ENCODE measurements around the gene DCST2. TPM values are rescaled to one million over a fixed set of nuclear protein-coding genes. Genes with fewer than 3 reads are reported as not detected.

Gene DCST2
- polyA plus RNA-seq, 1 donor from 2014 or later = 1.8 TPM

DNA sequence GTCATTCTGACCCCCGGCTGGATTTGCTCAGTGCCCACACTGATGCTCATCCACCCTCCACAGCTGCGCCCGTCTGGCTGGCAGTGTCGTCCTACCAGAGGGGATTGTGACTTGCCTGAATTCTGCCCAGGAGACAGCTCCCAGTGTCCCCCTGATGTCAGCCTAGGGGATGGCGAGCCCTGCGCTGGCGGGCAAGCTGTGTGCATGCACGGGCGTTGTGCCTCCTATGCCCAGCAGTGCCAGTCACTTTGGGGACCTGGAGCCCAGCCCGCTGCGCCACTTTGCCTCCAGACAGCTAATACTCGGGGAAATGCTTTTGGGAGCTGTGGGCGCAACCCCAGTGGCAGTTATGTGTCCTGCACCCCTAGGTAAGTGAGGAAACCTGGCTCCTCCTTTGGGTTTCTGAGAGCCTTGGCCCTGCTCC is 24.2 kb upstream of the DCST2 start:
- H4K20me1 ChIP-seq (ENCODE audit: insufficient read depth) = no peaks in the 10 kb centered on the region

DNA sequence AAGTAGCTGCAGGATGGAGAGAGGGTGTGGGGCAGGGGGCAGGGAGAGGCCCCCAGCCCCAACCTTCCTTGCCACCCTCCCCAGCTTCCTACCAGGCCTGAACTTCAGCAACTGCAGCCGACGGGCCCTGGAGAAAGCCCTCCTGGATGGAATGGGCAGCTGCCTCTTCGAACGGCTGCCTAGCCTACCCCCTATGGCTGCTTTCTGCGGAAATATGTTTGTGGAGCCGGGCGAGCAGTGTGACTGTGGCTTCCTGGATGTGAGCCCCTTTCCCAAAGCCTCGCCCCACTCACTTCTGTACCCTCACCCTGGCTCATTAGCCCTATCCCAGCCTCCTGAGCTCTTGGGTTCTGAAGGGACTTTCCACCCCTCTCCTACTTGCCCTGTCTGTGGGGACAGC is 23.5 kb upstream of the DCST2 start:
- Histone ChIP-seq H3F3A (ENCODE audit: insufficient read depth, low read length, poor library complexity, severe bottlenecking) (no peaks in the 10 kb centered on the region), H4K20me1 (ENCODE audit: insufficient read depth) (no peaks in the 10 kb centered on the region), H2AFZ (ENCODE audit: low read depth, low read length) (no peak overlapping the region), H3K27me3 (ENCODE audit: insufficient read depth, low read depth, low read length) (no peaks in the 10 kb centered on the region), H3K9ac (ENCODE audit: low read length) (no peak overlapping the region), H3K36me3 (ENCODE audit: insufficient read depth, low read length) (no peaks in the 10 kb centered on the region), H3K4me3 (ENCODE audit: low read length) (no peak overlapping the region), H3K4me2 (ENCODE audit: low read length) (no peak overlapping the region), H3K27ac (ENCODE audit: low read length) (no peak overlapping the region), H3K9me3 (ENCODE audit: low read length) (no peaks in the 10 kb centered on the region), H3K79me2 (replicated peaks; ENCODE audit: insufficient read depth, low read length) (no peaks in the 10 kb centered on the region), H3K9me2 (ENCODE audit: insufficient read depth, low read length) (no peaks in the 10 kb centered on the region)
- no peak for TF ChIP-seq EP300 (conservative IDR thresholded peaks at IDR 0.05; ENCODE audit: poor library complexity, severe bottlenecking)
- TF ChIP-seq MXI1 (conservative IDR thresholded peaks at IDR 0.05; ENCODE audit: poor library complexity, severe bottlenecking) = no peak
- TF ChIP-seq, protein P1, sequence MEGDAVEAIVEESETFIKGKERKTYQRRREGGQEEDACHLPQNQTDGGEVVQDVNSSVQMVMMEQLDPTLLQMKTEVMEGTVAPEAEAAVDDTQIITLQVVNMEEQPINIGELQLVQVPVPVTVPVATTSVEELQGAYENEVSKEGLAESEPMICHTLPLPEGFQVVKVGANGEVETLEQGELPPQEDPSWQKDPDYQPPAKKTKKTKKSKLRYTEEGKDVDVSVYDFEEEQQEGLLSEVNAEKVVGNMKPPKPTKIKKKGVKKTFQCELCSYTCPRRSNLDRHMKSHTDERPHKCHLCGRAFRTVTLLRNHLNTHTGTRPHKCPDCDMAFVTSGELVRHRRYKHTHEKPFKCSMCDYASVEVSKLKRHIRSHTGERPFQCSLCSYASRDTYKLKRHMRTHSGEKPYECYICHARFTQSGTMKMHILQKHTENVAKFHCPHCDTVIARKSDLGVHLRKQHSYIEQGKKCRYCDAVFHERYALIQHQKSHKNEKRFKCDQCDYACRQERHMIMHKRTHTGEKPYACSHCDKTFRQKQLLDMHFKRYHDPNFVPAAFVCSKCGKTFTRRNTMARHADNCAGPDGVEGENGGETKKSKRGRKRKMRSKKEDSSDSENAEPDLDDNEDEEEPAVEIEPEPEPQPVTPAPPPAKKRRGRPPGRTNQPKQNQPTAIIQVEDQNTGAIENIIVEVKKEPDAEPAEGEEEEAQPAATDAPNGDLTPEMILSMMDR (IDR thresholded peaks at IDR 0.05; ENCODE audit: poor library complexity, severe bottlenecking) = no peak
- no peak for TF ChIP-seq EZH2 (IDR thresholded peaks at IDR 0.05; ENCODE audit: borderline replicate concordance, insufficient read depth, low read length, poor library complexity, severe bottlenecking)
- TF ChIP-seq SMC3 (conservative IDR thresholded peaks at IDR 0.05; ENCODE audit: poor library complexity) = no peak
- TF ChIP-seq RAD21 (conservative IDR thresholded peaks at IDR 0.05) = no peak
- no peak for TF ChIP-seq TAF1 (IDR thresholded peaks at IDR 0.05; ENCODE audit: low read depth)
- no peak for TF ChIP-seq POLR2AphosphoS5 (IDR thresholded peaks at IDR 0.05)
- TF ChIP-seq, protein P2, sequence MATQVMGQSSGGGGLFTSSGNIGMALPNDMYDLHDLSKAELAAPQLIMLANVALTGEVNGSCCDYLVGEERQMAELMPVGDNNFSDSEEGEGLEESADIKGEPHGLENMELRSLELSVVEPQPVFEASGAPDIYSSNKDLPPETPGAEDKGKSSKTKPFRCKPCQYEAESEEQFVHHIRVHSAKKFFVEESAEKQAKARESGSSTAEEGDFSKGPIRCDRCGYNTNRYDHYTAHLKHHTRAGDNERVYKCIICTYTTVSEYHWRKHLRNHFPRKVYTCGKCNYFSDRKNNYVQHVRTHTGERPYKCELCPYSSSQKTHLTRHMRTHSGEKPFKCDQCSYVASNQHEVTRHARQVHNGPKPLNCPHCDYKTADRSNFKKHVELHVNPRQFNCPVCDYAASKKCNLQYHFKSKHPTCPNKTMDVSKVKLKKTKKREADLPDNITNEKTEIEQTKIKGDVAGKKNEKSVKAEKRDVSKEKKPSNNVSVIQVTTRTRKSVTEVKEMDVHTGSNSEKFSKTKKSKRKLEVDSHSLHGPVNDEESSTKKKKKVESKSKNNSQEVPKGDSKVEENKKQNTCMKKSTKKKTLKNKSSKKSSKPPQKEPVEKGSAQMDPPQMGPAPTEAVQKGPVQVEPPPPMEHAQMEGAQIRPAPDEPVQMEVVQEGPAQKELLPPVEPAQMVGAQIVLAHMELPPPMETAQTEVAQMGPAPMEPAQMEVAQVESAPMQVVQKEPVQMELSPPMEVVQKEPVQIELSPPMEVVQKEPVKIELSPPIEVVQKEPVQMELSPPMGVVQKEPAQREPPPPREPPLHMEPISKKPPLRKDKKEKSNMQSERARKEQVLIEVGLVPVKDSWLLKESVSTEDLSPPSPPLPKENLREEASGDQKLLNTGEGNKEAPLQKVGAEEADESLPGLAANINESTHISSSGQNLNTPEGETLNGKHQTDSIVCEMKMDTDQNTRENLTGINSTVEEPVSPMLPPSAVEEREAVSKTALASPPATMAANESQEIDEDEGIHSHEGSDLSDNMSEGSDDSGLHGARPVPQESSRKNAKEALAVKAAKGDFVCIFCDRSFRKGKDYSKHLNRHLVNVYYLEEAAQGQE (IDR thresholded peaks at IDR 0.05; ENCODE audit: borderline replicate concordance) = no peak

More for the DNA sequence above, 24.2 kb upstream of the DCST2 start:
- Histone ChIP-seq H3K27ac (ENCODE audit: low read length) (no peak overlapping the region), H3K4me2 (ENCODE audit: low read length) (no peak overlapping the region), H3K36me3 (ENCODE audit: insufficient read depth, low read length) (no peaks in the 10 kb centered on the region), H3K79me2 (replicated peaks; ENCODE audit: insufficient read depth, low read length) (no peaks in the 10 kb centered on the region), H3K27me3 (ENCODE audit: insufficient read depth, low read depth, low read length) (no peaks in the 10 kb centered on the region), H3K9me2 (ENCODE audit: insufficient read depth, low read length) (no peaks in the 10 kb centered on the region), H2AFZ (ENCODE audit: low read depth, low read length) (no peak overlapping the region), H3K9ac (ENCODE audit: low read length) (no peak overlapping the region), H3K4me3 (ENCODE audit: low read length) (no peak overlapping the region), H3F3A (ENCODE audit: insufficient read depth, low read length, poor library complexity, severe bottlenecking) (no peaks in the 10 kb centered on the region), H3K9me3 (ENCODE audit: low read length) (no peaks in the 10 kb centered on the region)
- TF ChIP-seq, protein P2 (IDR thresholded peaks at IDR 0.05; ENCODE audit: borderline replicate concordance) = no peak
- TF ChIP-seq, protein P1 (IDR thresholded peaks at IDR 0.05; ENCODE audit: poor library complexity, severe bottlenecking) = no peak
- TF ChIP-seq MXI1 (conservative IDR thresholded peaks at IDR 0.05; ENCODE audit: poor library complexity, severe bottlenecking) (no peak), TAF1 (IDR thresholded peaks at IDR 0.05; ENCODE audit: low read depth) (no peak), POLR2AphosphoS5 (IDR thresholded peaks at IDR 0.05) (no peak)

All from neural cell (in vitro differentiated cells).